ENCODE results near the gene LEMD2.

DNA sequence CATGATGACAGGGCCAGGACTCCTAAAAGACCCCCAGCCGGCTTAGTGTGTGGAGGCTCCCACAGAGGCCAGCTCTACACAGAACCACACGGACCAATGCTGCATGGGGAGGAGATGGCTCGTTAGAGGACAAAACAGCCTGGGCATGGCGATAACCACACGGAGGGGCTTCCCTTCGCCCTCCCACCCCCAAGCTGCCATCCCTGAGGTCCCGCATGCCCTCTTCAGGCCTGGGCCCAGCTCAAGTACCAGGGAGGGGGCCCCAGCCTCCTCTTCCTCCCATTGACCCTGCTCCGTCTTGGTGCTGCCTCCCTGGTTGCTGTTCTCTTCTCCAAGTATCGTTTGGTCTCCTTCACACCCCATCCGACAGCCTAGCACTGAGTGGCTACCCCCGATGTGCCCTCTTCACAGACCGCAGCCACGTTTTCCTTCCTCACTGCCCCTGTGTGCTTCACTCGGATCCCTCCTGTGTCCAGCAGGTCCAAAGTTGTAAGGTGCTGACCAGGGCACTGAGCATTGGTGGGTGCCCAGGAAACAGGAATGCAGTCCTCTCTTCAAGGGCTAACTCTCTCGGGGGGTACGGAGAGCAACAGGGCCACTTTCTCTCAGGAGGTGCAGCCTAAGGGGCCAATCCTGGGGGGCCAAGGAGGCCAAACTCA is 24.4 kb upstream of the LEMD2 start:
- TF ChIP-seq EZH2 (IDR thresholded peaks at IDR 0.05; ENCODE audit: insufficient read depth, poor library complexity, severe bottlenecking) (no peak), EZH2phosphoT487 (IDR thresholded peaks at IDR 0.05; ENCODE audit: insufficient read depth, low read depth) (no peak)
